ENCODE data around the gene PASK. TPM values are rescaled to one million over a fixed set of nuclear protein-coding genes. Genes with fewer than 3 reads are reported as not detected.
A peak's percentile ranks its signal among the peaks of the same experiment; 100 is the strongest.

The PASK gene
- total RNA-seq, 1 experiment from 2014 or later, result 21.1 TPM

DNA sequence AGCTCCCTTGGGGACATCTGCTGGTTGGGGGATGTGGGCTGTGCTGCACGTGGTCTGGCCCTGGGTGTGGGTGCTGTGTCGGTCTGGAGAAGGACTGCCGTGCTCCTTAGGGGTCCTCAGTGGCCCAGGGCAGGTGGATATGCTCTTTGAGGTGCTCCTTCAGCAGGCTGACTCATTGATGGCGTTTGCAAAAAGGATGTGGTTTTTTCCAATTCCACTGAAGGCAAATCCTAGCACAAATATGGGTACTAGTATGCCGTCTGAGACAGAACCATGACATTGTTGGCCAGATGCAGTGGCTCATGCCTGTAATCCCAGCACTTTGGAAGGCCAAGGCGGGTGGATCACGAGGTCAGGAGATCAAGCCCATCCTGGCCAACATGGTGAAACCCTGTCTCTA is 4.3 kb upstream of the PASK start:
- ChIA-PET CTCF (no interaction called here), POLR2A (no interaction called here)
- H3K4me1 ChIP-seq, result 0 out of 2 replicates have a peak, but pooled peaks cover 3% of the 10 kb centered on the region
- Mint-ChIP-seq H3K9me3 (ENCODE audit: unreplicated experiment) (no peaks in the 10 kb centered on the region), H3K27ac (ENCODE audit: unreplicated experiment) (no peak overlapping the region), H3K36me3 (ENCODE audit: insufficient read depth, unreplicated experiment) (peaks cover 8% of the 10 kb centered on the region), H3K4me3 (ENCODE audit: unreplicated experiment) (no peak overlapping the region), H3K27me3 (ENCODE audit: insufficient read depth, unreplicated experiment) (no peaks in the 10 kb centered on the region), H3K4me1 (ENCODE audit: low read depth, unreplicated experiment) (peaks cover 9% of the 10 kb centered on the region)
- no TSS peak for BruUV-seq (replicated peaks)
- H3K27me3 ChIP-seq (replicated peaks; ENCODE audit: control insufficient read depth, insufficient read depth, low read length), result no peaks in the 10 kb centered on the region
- DNase-seq, result no peak
- TF ChIP-seq, protein P1, sequence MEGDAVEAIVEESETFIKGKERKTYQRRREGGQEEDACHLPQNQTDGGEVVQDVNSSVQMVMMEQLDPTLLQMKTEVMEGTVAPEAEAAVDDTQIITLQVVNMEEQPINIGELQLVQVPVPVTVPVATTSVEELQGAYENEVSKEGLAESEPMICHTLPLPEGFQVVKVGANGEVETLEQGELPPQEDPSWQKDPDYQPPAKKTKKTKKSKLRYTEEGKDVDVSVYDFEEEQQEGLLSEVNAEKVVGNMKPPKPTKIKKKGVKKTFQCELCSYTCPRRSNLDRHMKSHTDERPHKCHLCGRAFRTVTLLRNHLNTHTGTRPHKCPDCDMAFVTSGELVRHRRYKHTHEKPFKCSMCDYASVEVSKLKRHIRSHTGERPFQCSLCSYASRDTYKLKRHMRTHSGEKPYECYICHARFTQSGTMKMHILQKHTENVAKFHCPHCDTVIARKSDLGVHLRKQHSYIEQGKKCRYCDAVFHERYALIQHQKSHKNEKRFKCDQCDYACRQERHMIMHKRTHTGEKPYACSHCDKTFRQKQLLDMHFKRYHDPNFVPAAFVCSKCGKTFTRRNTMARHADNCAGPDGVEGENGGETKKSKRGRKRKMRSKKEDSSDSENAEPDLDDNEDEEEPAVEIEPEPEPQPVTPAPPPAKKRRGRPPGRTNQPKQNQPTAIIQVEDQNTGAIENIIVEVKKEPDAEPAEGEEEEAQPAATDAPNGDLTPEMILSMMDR (IDR thresholded peaks at IDR 0.05; ENCODE audit: insufficient read depth in 1 of 2, low read depth in 1 of 2, low read length in 1 of 2, severe bottlenecking in 1 of 2, unreplicated experiment in 1 of 2), result no peak
- intact Hi-C loops (cut with micrococcal nuclease; ENCODE audit: unreplicated experiment), result no loop called here
- H3K36me3 ChIP-seq (ENCODE audit: control insufficient read depth, insufficient read depth, low read length), result no peaks in the 10 kb centered on the region
- H3K9me3 ChIP-seq, result no peaks in the 10 kb centered on the region
- no peak overlapping the region for H3K4me3 ChIP-seq (ENCODE audit: low read depth, low read length)

DNA sequence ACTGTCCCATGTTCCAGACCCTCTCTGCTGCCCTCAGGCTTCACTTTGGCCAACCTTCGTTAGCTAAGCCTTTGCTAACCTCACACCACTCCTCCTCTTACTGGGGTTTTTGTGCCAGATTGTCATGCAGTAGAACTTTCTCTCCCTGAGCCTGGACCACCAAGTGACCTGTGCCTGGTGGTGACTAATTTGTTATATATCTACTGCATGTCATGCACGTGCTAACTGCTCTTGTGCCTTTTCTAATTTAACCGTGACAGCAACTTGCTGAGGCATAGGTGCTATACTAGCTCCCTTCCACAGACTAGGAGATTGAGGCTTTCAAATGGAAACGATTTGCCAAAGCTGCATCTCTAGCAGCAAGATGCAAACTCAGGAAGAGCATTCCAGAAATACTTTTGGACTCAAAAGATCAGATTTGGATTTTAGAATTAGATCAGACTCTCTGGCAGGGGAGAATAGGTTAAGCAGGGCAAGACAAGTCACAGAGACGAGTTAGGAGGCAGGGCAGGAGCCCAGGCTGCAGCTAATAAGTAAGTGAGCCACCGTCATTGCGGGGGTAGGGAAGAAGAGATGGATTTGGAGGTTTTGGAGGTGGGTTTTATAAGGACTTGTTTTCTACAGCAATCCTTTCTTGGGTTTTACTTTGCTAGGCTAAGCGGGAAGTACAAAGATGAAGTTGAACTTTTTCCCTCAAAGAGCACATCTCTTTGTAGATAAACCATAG is 2.8 kb upstream of the PASK start:
- no peak overlapping the region for H3K27ac Mint-ChIP-seq (ENCODE audit: unreplicated experiment)
- no TSS peak for BruUV-seq (replicated peaks)

DNA sequence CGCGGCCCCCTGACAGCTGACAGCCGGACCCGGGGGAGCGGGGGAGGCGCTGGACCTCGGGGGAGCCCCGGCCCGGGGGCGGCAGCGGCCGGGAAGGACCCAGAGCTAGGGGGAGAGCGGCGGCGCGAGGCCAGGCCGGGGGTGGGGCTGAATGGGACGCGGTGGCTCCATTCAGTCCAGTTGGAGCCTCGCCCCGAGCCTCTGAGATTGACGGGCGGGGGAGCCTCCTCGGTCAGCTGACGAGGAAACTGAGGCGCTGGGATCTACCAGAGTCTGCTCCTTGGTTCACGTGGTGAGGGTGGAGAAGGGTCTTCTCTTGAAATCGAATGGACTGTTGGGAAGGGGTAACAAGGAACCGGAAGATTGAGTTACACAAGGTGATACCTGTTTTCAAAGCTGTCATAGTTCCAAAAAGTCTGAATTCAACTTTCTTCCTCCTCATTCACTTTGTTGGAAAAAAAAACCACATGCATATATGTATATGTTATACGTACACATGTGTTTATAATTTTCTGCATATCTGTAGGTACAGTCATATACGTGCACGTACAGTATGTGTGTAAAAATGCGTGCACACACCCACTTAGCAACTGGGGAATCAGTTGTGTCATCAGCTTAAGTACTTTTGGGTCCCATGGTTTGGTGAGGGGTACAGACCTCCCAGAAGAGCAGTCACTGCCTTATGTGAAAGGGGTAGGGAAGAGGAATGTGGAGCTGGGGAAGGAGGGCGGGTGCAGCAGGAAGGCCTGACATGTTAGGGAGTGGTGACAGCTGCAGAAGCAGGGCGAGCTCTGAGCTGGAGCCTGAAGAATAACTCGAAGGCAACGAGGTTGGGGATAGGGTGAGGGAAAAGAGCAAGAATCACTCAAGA is 1.6 kb upstream of the PASK start:
- Mint-ChIP-seq H3K27me3 (ENCODE audit: insufficient read depth, unreplicated experiment) (no peaks in the 10 kb centered on the region), H3K9me3 (ENCODE audit: unreplicated experiment) (no peaks in the 10 kb centered on the region), H3K27ac (ENCODE audit: unreplicated experiment) (peak overlapping the region; percentile 87), H3K4me3 (ENCODE audit: unreplicated experiment) (peak overlapping the region; percentile 84), H3K36me3 (ENCODE audit: insufficient read depth, unreplicated experiment) (peaks cover 8% of the 10 kb centered on the region), H3K4me1 (ENCODE audit: low read depth, unreplicated experiment) (peaks cover 16% of the 10 kb centered on the region)
- no peaks in the 10 kb centered on the region for H3K9me3 ChIP-seq
- ChIA-PET POLR2A (interaction anchor here (0.6 to 0.7 kb wide), 2 partner anchors 24 to 161 kb away, joined by 3 to 7 read pairs; no protein-coding TSS in a partner anchor), CTCF (no interaction called here)
- intact Hi-C loops (cut with micrococcal nuclease; ENCODE audit: unreplicated experiment), result no loop called here
- BruUV-seq (replicated peaks), result TSS peak; percentile 26
- H3K4me1 ChIP-seq, result 0 out of 2 replicates have a peak, but pooled peaks cover 3% of the 10 kb centered on the region
- DNase-seq, result no peak
- TF ChIP-seq, protein P1 (IDR thresholded peaks at IDR 0.05; ENCODE audit: insufficient read depth in 1 of 2, low read depth in 1 of 2, low read length in 1 of 2, severe bottlenecking in 1 of 2, unreplicated experiment in 1 of 2), result no peak
- no peaks in the 10 kb centered on the region for H3K27me3 ChIP-seq (replicated peaks; ENCODE audit: control insufficient read depth, insufficient read depth, low read length)
- peak overlapping the region; percentile 53 for H3K4me3 ChIP-seq (ENCODE audit: low read depth, low read length)
- no peaks in the 10 kb centered on the region for H3K36me3 ChIP-seq (ENCODE audit: control insufficient read depth, insufficient read depth, low read length)

More for the DNA sequence above, 2.8 kb upstream of the PASK start:
- ChIA-PET POLR2A (no interaction called here), CTCF (no interaction called here)
- H3K36me3 Mint-ChIP-seq (ENCODE audit: insufficient read depth, unreplicated experiment), result peaks cover 8% of the 10 kb centered on the region
- Histone ChIP-seq H3K9me3 (no peaks in the 10 kb centered on the region), H3K36me3 (ENCODE audit: control insufficient read depth, insufficient read depth, low read length) (no peaks in the 10 kb centered on the region), H3K4me1 (0 out of 2 replicates have a peak, but pooled peaks cover 3% of the 10 kb centered on the region), H3K27me3 (replicated peaks; ENCODE audit: control insufficient read depth, insufficient read depth, low read length) (no peaks in the 10 kb centered on the region), H3K4me3 (ENCODE audit: low read depth, low read length) (no peak overlapping the region)
- peaks cover 16% of the 10 kb centered on the region for H3K4me1 Mint-ChIP-seq (ENCODE audit: low read depth, unreplicated experiment)
- no peak for DNase-seq
- intact Hi-C loops (cut with micrococcal nuclease; ENCODE audit: unreplicated experiment), result no loop called here
- no peaks in the 10 kb centered on the region for H3K9me3 Mint-ChIP-seq (ENCODE audit: unreplicated experiment)
- TF ChIP-seq, protein P1 (IDR thresholded peaks at IDR 0.05; ENCODE audit: insufficient read depth in 1 of 2, low read depth in 1 of 2, low read length in 1 of 2, severe bottlenecking in 1 of 2, unreplicated experiment in 1 of 2), result no peak
- no peaks in the 10 kb centered on the region for H3K27me3 Mint-ChIP-seq (ENCODE audit: insufficient read depth, unreplicated experiment)
- H3K4me3 Mint-ChIP-seq (ENCODE audit: unreplicated experiment), result peak overlapping the region; percentile 84

Measured in Caco-2 (cell line).